Hypothalamus (tissue), 51 donors: ENCODE data around the gene TYK2.
"Not testable (repeated sequence)": the region's sequence is repeated elsewhere in the genome, so short reads cannot be mapped to it uniquely, and the experiment has no call there.

Experiments used
- DNase-seq, 51 donors: peaks; one replicate each; lab custom pipeline; 2025; lab: John Stamatoyannopoulos, UW

TYK2 gene

DNA sequence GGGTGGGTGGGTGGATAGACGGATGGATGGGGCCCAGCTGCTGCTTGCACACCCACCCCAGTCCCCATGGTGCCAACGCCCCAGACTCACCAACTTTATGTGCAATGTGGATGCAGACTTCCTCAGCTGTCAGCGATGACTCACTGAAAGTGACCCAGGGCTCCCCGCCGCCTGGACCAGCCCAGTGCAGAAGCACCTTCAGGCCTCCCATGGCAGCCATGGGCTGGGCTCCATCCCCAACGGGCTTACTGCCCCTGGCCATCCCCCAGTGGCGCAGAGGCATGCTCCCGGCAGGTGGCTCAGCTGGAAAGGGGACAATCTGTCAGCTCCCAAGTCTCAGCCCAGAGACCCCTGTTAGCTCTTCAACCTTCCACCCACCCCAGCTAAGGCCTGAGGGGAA lies 2.2 kb downstream of the TYK2 start:
- no peak for DNase-seq

DNA sequence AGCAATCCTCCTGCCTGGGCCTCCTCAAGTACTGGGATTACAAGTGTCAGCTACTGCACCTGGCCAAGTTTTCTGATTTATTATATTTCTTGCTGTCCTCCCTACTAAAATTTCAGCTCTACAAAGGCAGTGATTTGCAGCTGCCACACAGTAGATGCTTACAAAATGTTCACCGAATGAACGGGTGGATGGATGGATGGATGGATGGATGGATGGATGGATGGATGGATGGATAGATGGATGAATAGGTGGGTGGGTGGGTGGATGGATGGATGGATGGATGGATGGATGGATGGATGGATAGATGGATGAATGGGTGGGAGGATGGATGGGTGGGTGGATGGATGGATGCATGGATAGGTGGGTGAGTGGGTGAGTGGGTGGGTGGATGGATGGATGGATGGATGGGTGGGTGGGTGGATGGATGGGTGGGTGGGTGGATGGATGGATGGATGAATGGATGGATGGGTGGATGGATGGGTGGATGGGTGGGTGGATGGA lies 3.2 kb downstream of the TYK2 start:
- not testable (repeated sequence) for DNase-seq

DNA sequence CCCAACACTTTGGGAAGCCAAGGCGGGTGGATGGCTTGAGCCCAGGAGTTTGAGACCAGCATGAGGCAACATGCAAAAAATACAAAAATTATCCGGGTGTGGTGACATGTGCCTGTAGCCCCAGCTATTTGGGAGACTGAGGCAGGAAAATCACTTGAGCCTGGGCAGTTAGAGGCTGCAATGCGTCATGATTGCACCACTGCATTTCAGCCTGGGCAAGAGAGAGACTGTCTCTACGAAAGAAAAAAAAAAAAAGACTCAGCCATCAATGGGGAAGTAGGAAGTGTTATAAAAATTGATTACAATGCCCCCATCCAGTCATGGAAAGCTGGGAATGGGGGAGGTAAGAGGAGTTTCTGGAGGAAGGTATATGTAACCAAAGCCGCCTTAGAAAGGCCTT lies 5.4 kb downstream of the TYK2 start:
- no peak for DNase-seq

- DNase-seq, result peak in 1 of 51 donors; percentile 13
Measured at GRCh38 chr19:10372690-10373089, 7.7 kb downstream of the TYK2 start.

GRCh38 chr19:10368101-10368803 lies 12.1 kb downstream of the TYK2 start:
- no peak for DNase-seq

GRCh38 chr19:10366950-10367512 lies 13.3 kb downstream of the TYK2 start:
- not testable (repeated sequence) for DNase-seq

DNA sequence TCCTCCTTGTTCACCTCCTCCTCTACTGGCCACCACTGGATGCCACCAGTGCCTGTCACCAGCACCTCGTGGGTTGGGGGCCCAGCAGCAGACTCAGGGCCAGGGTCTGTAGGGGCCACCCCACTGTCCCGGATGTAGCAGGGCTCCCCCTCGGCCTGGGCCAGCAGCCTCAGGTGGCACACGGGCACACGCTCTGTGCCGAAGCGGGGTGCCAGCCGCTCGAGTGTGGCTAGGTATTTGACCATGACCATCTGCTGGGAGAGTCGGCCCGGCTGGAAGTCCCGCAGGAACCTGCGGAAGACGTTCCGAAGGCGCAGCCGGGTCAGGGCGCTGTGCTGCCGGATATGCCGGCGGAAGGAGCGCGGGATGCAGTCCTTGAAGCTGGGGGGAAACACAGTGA lies 14.9 kb downstream of the TYK2 start:
- DNase-seq, result no peak

- DNase-seq, result peak in 39 of 51 donors; percentile 0 to 76 (median 34)
Measured at GRCh38 chr19:10364644-10365043, 15.7 kb downstream of the TYK2 start.

GRCh38 chr19:10363789-10364281 lies 16.5 kb downstream of the TYK2 start:
- DNase-seq, result peak in 1 of 51 donors; percentile 39

GRCh38 chr19:10362259-10362658 lies 18.1 kb downstream of the TYK2 start:
- DNase-seq, result no peak

DNA sequence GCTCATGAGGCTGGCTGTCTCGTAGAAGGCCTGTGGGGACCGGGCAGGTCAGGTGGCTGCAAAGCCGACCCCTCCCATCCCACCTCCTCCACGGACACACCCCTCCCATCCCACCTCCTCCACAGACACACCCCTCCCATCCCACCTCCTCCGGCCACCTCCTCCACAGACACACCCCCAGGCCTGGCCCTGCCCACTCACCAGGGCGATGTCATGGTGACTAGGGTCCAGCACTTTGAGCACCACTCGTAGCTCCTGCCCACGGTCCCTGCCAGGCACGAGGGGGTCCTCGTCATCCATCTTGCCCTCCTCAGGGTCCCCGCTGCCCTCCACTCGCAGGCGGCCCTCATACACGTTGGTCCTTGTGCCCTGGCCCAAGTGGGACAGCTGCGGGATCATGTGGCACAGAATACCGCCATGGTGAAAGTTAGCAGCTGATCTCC lies 18.8 kb downstream of the TYK2 start:
- DNase-seq, result no peak

DNA sequence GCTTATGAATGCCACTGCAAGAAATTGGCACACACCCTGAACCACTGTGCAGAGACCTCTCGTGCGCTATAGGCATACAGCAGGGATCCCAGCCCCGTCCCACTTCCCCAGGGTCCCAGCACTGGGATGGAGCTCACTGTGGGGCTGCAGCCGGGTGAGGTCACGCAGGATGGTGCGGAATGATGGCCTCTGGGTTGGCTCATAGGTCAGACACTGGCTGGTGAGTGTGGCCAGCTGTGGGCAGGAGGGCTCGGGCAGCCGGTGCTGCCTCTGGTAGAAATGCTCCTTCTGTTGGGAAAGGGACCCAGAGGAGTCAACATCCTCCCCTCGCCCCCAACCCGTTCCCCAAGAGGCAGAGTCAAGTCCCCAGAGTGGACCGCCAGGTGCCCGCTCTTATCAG lies 23.9 kb downstream of the TYK2 start:
- no peak for DNase-seq

DNA sequence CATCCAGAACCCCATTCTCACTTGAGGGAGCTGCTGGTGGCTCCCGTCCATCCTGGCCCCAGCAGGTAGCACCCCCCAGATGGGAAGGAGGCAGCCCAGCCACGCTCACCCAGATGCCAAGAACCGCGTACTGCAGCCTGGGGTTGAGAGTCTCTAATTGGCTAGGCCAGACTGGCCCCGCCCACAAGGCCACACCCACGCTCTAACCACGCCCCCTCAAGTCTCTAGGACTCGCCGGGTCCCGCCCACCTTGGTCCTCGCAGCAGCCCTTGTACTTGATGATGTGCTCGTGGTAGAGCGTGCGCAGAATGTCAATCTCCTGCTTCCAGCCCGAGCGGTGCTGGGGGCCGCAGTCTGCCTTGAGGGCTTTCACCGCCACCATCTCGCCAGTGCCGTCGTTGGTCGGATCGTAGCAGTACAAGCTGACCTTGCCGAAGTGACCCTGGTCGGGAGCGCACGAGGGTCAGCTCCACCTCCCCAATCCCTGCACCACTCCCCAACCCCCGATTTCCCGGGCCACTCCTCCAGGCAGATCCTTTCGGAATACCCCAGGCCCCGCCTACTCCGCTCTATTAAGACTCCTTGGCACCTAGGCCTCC lies 26.5 kb downstream of the TYK2 start:
- no peak for DNase-seq

DNA sequence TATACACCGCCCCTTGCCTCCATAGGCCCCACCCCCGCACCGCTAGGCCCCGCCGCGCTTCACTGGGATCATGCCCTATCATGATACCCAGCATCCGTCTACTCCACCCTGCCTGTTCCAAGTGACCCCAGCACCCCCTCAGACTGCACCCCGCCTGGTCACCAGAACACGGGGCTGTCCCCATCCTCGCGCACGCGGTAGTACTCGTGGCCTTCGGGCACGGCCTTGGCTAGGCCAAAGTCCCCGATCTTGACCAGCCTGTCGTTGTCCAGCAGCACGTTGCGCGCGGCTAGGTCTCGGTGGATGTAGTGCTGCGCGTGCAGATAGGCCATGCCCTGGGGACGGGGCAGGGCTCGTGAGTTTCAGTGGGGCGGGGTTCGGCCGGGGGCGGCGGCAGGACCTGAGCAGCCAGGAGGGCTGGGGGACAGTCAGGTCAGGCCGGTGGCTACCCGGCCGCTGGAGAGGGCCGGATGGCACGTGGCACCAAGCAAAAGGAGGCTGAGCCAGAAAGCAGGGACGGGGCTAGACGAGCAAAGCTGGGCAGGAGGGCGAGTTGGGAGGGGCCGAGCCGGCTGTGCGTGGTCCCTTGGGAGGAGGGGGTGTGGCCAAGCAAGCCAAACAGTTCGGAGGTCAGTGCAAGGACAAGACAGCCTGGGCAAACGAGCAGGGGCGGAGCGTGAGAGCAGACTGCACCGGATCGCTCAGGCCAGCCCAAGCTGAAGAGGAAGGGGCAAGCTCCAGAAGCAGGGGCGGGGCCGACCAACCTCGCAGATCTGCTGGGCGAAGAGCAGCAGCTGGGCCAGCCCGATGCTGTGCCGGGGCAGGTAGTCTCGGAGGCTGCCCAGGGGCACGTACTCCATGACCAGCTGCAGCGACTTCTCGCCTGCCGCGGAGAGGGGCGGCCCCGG lies 27.4 kb downstream of the TYK2 start:
- DNase-seq, result no peak

DNA sequence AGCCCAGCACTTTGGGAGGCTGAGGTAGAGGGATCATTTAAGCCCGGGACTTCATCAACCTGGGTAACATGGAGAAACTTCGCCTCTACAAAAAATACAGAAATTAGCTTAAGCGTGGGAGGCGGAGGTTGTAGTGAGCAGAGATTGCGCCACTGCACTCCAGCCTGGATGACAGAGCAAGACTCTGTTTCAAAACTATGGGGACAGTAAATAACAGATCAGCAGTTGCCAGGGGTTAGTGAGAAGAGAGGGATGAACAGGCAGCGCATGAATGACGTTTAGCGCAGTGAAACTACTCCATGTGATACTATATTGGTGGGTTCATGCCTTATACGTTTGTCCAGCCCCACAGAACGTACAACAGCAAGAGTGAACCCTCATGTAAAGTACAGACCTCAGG lies 33.9 kb downstream of the TYK2 start:
- DNase-seq, result peak in 1 of 51 donors; percentile 3

GRCh38 chr19:10344780-10345179 lies 35.6 kb downstream of the TYK2 start:
- no peak for DNase-seq

- no peak for DNase-seq
Measured at GRCh38 chr19:10343495-10343894, 36.9 kb downstream of the TYK2 start.

GRCh38 chr19:10339977-10340376 lies 40.4 kb downstream of the TYK2 start:
- no peak for DNase-seq

- DNase-seq, result no peak
Measured at GRCh38 chr19:10339380-10339960, 40.9 kb downstream of the TYK2 start, which contains the start of gene ICAM3. TSS of gene ICAM3 (minus strand) at chr19:10339624. CDS start at chr19:10339614, 10 bp downstream.

- DNase-seq, result no peak
Measured at GRCh38 chr19:10338940-10339339, 41.4 kb downstream of the TYK2 start.
